K562 (cell line): ENCODE data around the gene CKAP5. TPM values are rescaled to one million over a fixed set of nuclear protein-coding genes. Genes with fewer than 3 reads are reported as not detected.

ENCODE experiments used
- ATAC-seq: fragments of 200-7000 bp; cut with Tn5 transposase; 3 replicates; pipeline ENCODE4 v1.9.1; 2020; ENCODE audit warnings: moderate library complexity
- BruUV-seq: library from RNA; stranded (reverse); fragments of 400-500 nt; replicated peaks from 2 replicates; lab custom pipeline; 2021; lab: Mats Ljungman, UMichigan
- CTCF ChIA-PET: fragments of 300-600 bp; formaldehyde crosslinking; extraction: SDS; loops from one replicate; lab custom pipeline; 2021; ENCODE audit warnings: low intra/inter-chr PET ratio; lab: Yijun Ruan, JAX
- POLR2A ChIA-PET: fragments of 300-600, 350-650 bp; sonication (Branson Sonifier 250); formaldehyde crosslinking; extraction: SDS; loops from one replicate; lab custom pipeline; 2021; ENCODE audit warnings: antibody characterized with exemption, inconsistent platforms; lab: Yijun Ruan, JAX
- DNase-seq, 4 experiments: peaks; one replicate each; pipeline versions ENCODE4 v3.0.0 to v3.0.0-alpha.2; 2011 to 2018; ENCODE audit warnings: low spot score in 3 of 4, mixed read lengths in 3 of 4; ENCODE audit errors: extremely low read depth in 1 of 4
- FAIRE-seq: peaks from 2 replicates; lab custom pipeline; 2011; peaks lifted over from hg19 to GRCh38; lab: Jason Lieb, UNC
- H2AFZ ChIP-seq: 2 replicates; pipeline ENCODE4 v1.6.0; 2011; ENCODE audit warnings: low read depth, low read length, control low read depth, inconsistent platforms
- H3K27ac ChIP-seq: fragments of 200-600 bp; 3 replicates; pipeline ENCODE4 v1.8.0; 2011; ENCODE audit warnings: low read depth, mild to moderate bottlenecking, control low read depth, inconsistent platforms, low read length, moderate library complexity, mixed read lengths; ENCODE audit errors: extremely low read depth
- H3K27me3 ChIP-seq, 2 experiments: fragments of 300-600 bp in 1 of 2; 2 replicates in 1 of 2; 3 replicates in 1 of 2; pipeline versions ENCODE4 v1.6.0 to v1.8.0; 2011; ENCODE audit warnings: inconsistent platforms in 2 of 2, low read length in 2 of 2, mild to moderate bottlenecking in 1 of 2, mixed read lengths in 1 of 2, moderate library complexity in 1 of 2; ENCODE audit not compliant: control insufficient read depth in 2 of 2, insufficient read depth in 2 of 2
- H3K36me3 ChIP-seq: fragments of 300-600 bp; 3 replicates; pipeline ENCODE4 v1.8.0; 2011; ENCODE audit warnings: mild to moderate bottlenecking, low read length, inconsistent platforms; ENCODE audit not compliant: control insufficient read depth, insufficient read depth
- H3K4me1 ChIP-seq, 2 experiments: fragments of 200-600 bp in 1 of 2; replicated peaks in 1 of 2; 2 replicates in 1 of 2; 3 replicates in 1 of 2; pipeline versions ENCODE4 v1.5.1 to v1.8.0; 2011; ENCODE audit warnings: inconsistent platforms in 2 of 2, low read length in 2 of 2, mild to moderate bottlenecking in 1 of 2, mixed read lengths in 1 of 2, moderate library complexity in 1 of 2; ENCODE audit not compliant: control insufficient read depth in 2 of 2, insufficient read depth in 2 of 2
- H3K4me2 ChIP-seq: 2 replicates; pipeline ENCODE4 v1.6.1; 2011; ENCODE audit warnings: low read length, control low read depth, inconsistent platforms, mixed read lengths; ENCODE audit not compliant: insufficient read depth
- H3K4me3 ChIP-seq: fragments of 200-600 bp; sonication (generic), shearing (Covaris generic); 2 replicates; pipeline ENCODE4 v1.5.1; 2016; ENCODE audit warnings: control low read depth, inconsistent platforms
- H3K79me2 ChIP-seq: fragments of 200-600 bp; 3 replicates; pipeline ENCODE4 v1.8.0; 2011; ENCODE audit warnings: low read length, inconsistent platforms; ENCODE audit not compliant: control insufficient read depth, insufficient read depth
- H3K9ac ChIP-seq, 2 experiments: 2 replicates each; pipeline versions ENCODE4 v1.6.0 to v1.6.1; 2011; ENCODE audit warnings: low read depth in 2 of 2, low read length in 2 of 2, control low read depth in 1 of 2, inconsistent platforms in 1 of 2, mild to moderate bottlenecking in 1 of 2, mixed read lengths in 1 of 2; ENCODE audit not compliant: insufficient read depth in 1 of 2
- H3K9me1 ChIP-seq: one replicate; pipeline ENCODE4 v1.6.0; 2011; ENCODE audit warnings: inconsistent platforms, mild to moderate bottlenecking, low read length, moderate library complexity; ENCODE audit not compliant: control insufficient read depth, insufficient read depth
- H3K9me3 ChIP-seq: replicated peaks from 2 replicates; pipeline ENCODE4 v1.5.1; 2011; ENCODE audit warnings: low read depth, low read length, inconsistent platforms; ENCODE audit not compliant: control insufficient read depth, insufficient read depth
- H4K20me1 ChIP-seq: replicated peaks from 2 replicates; pipeline ENCODE4 v1.6.1; 2011; ENCODE audit warnings: low read length, inconsistent platforms, mixed read lengths; ENCODE audit not compliant: control insufficient read depth, insufficient read depth
- CREB1 ChIP-seq, 2 experiments: sonication (generic) in 1 of 2; formaldehyde crosslinking in 1 of 2; IDR thresholded peaks; 2 replicates each; pipeline versions ENCODE4 v1.6.1 to v1.8.0; 2012 to 2022; ENCODE audit warnings: inconsistent platforms in 1 of 2, mild to moderate bottlenecking in 1 of 2, missing genetic modification reagents in 1 of 2, moderate library complexity in 1 of 2
- CSDE1 ChIP-seq, 2 experiments: fragments of 450-650 bp; IDR thresholded peaks; 2 replicates each; pipeline ENCODE4 v1.6.1; 2016; ENCODE audit warnings: mild to moderate bottlenecking in 1 of 2
- GATAD2A ChIP-seq: fragments of 450-650 bp; IDR thresholded peaks from 2 replicates; pipeline ENCODE4 v1.6.1; 2017
- HDAC1 ChIP-seq, 2 experiments: fragments of 450-650 bp; IDR thresholded peaks; 2 replicates each; pipeline ENCODE4 v1.6.1; 2016 to 2017; ENCODE audit warnings: inconsistent platforms in 1 of 2, mild to moderate bottlenecking in 1 of 2, moderate library complexity in 1 of 2
- MTA3 ChIP-seq: fragments of 450-650 bp; formaldehyde crosslinking; IDR thresholded peaks from 2 replicates; pipeline ENCODE4 v1.6.1; 2017; ENCODE audit warnings: mild to moderate bottlenecking, borderline replicate concordance
- NR2C2 ChIP-seq, 2 experiments: fragments of 200-800 bp in 1 of 2; sonication (Bioruptor generic) in 1 of 2; sonication (generic) in 1 of 2; formaldehyde crosslinking in 1 of 2; IDR thresholded peaks; 2 replicates each; pipeline versions ENCODE4 v1.6.1 to v1.8.0; 2016 to 2022; ENCODE audit warnings: mild to moderate bottlenecking in 1 of 2, missing compliant biosample characterization in 1 of 2, missing genetic modification characterization in 1 of 2, missing genetic modification reagents in 1 of 2
- NRF1 ChIP-seq, 2 experiments: fragments of 450-650 bp; IDR thresholded peaks in 1 of 2; conservative IDR thresholded peaks in 1 of 2; 2 replicates each; pipeline ENCODE4 v1.6.1; 2014; ENCODE audit warnings: mild to moderate bottlenecking in 2 of 2
- TAL1 ChIP-seq: fragments of 450-650 bp; IDR thresholded peaks from 2 replicates; pipeline ENCODE4 v1.6.1; 2016; ENCODE audit warnings: mild to moderate bottlenecking
- ZEB2 ChIP-seq: fragments of 450-650 bp; IDR thresholded peaks from 2 replicates; pipeline ENCODE4 v1.6.1; 2016
- WGBS: fragments of 100-300 bp; shearing (Covaris generic); methylation state at CpG from one replicate; pipeline ENCODE4 v1.1.6; 2016; ENCODE audit warnings: low coverage, mixed read lengths; ENCODE audit not compliant: insufficient coverage; ENCODE audit errors: missing lambda C conversion rate; 5-methylcytosine and 5-hydroxymethylcytosine counted together
- in situ Hi-C: fragments of 300-500 bp; cut with MboI; formaldehyde crosslinking; loops from 4 replicates; pipeline ENCODE4 v1.15.0; 2018; ENCODE audit warnings: inconsistent platforms, mixed read lengths
- intact Hi-C: fragments of 100-400 bp; cut with micrococcal nuclease; formaldehyde crosslinking; loops from 2 replicates; pipeline ENCODE4 v1.14.2; 2022
- polyA plus RNA-seq, 8 experiments: library from polyadenylated mRNA; depleted of rRNA in 4 of 8; stranded (reverse) in 5 of 8; unstranded in 3 of 8; fragments of >200 nt; fragmentation: Nextera tagmentation in 2 of 8; fragmentation: Illumina TruSeq in 1 of 8; extraction: Ambion mirVana in 2 of 8; extraction: Trizol in 1 of 8; gene quantifications; 2 replicates each; pipeline versions ENCODE4 v1.2.1 to v1.2.3, GENCODE V29; 2011 to 2014; ENCODE audit warnings: inconsistent platforms in 1 of 8, missing spikeins in 1 of 8
- total RNA-seq, 7 experiments: library from RNA; depleted of rRNA in 6 of 7; stranded (reverse); fragments of >200 nt in 6 of 7; fragmentation: Illumina TruSeq in 2 of 7; extraction: Trizol in 2 of 7; gene quantifications; 2 replicates each; pipeline versions ENCODE4 v1.2.1 to v1.2.3, GENCODE V29; 2011 to 2021; ENCODE audit warnings: low replicate concordance in 1 of 7
- TF ChIP-seq, protein P1 (sequence below), 2 experiments: fragments of 450-650 bp; IDR thresholded peaks; 2 replicates each; pipeline ENCODE4 v1.6.1; 2016
- TF ChIP-seq, protein P2 (sequence below): fragments of 450-650 bp; formaldehyde crosslinking; IDR thresholded peaks from 2 replicates; pipeline ENCODE4 v1.4.0; 2020; ENCODE audit warnings: mild to moderate bottlenecking, moderate library complexity

CKAP5 gene
- total and polyA plus RNA-seq, 9 of the 15 experiments (the other 6 are each of a cell fraction or from before 2014, with no cell fraction given): 60.1 to 239 (median 139) TPM

DNA sequence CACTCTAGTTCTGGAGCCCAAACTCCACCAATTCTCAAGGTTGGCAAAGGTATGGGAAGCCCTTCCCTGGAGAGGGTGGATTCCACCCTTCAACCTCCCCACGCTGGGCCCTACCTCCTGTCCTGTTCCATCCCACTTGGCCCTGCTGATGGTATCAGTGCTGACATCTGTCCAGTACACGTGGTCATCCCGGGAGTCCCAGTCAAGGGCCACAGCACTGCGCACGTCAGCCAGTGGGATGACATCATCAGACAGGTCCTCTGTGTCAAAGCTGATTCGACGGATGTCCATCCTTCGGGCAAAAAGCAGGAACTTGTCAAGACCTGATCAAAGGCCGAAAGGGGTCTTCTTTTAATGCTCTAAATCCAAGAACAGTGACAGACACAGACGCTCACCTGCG lies 40.1 kb upstream of the CKAP5 start (continued):
- TF ChIP-seq, protein P1, sequence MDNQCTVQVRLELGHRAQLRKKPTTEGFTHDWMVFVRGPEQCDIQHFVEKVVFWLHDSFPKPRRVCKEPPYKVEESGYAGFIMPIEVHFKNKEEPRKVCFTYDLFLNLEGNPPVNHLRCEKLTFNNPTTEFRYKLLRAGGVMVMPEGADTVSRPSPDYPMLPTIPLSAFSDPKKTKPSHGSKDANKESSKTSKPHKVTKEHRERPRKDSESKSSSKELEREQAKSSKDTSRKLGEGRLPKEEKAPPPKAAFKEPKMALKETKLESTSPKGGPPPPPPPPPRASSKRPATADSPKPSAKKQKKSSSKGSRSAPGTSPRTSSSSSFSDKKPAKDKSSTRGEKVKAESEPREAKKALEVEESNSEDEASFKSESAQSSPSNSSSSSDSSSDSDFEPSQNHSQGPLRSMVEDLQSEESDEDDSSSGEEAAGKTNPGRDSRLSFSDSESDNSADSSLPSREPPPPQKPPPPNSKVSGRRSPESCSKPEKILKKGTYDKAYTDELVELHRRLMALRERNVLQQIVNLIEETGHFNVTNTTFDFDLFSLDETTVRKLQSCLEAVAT (IDR thresholded peaks at IDR 0.05): no peak
- TF ChIP-seq HDAC1 (IDR thresholded peaks at IDR 0.05) (peak in 1 of 2 experiments; percentile 64; a peak in 1 of 4 replicates), MTA3 (peak; percentile 58; the same call in 1 of the 2 replicates), TAL1 (peak; percentile 10; the same call in 1 of the 2 replicates), NRF1 (conservative IDR thresholded peaks at IDR 0.05 in 1 of 2, IDR thresholded peaks at IDR 0.05 in 1 of 2) (peak; percentile 82 to 86), CSDE1 (IDR thresholded peaks at IDR 0.05) (peak in 1 of 2 experiments; percentile 46; a peak in 1 of 4 replicates)

DNA sequence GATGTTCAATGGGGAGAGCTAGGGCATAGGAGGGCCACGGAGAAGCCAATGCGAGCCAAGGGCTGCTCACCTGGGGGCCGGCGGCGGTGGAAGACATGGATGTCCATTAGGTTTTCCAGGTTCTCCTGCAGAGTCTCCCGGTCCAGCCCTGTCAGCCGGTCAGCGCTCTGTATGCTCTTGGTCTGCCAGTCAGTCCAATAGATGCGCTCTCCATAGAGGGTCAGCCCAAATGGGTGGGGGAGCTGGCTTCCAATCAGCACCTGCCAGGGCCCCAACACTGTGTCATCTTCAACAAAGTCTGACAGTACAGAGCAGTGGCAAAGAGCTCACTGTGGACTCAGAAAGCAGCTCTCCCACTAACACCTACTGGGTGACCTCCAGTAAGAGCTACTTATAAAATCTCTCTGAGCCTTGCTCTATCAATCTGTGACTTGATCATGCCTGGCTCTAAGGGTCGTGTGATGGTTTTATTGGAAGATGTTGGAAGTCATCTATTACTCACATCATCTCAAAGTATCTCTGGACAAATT lies 33.0 kb upstream of the CKAP5 start:
- FAIRE-seq (no peak), ATAC-seq (no peak), DNase-seq (no peak)
- peaks cover 23 to 56% of the 10 kb centered on the region in 2 experiments for H3K27me3 ChIP-seq
- 33% methylated on average over 10 of the region's 10 CpGs for WGBS
- peaks cover 2% of the 10 kb centered on the region; the same call in 1 of the 2 replicates for H4K20me1 ChIP-seq
- intact Hi-C loops: no loop called here
- H3K4me1 ChIP-seq: no peaks in the 10 kb centered on the region; a peak in 1 of 5 replicates
- H3K9ac ChIP-seq: no peak overlapping the region
- H3K79me2 ChIP-seq: no peaks in the 10 kb centered on the region
- no peaks in the 10 kb centered on the region for H3K9me1 ChIP-seq
- H3K9me3 ChIP-seq: no peaks in the 10 kb centered on the region
- H3K4me2 ChIP-seq: no peak overlapping the region
- H3K36me3 ChIP-seq: no peaks in the 10 kb centered on the region
- H2AFZ ChIP-seq: no peak overlapping the region
- BruUV-seq: no TSS peak
- in situ Hi-C loops: no loop called here
- POLR2A ChIA-PET: interaction anchor here (0.6 kb wide), 1 partner anchor 24 kb away, joined by 3 read pairs; no protein-coding TSS in a partner anchor
- no peak overlapping the region for H3K27ac ChIP-seq
- H3K4me3 ChIP-seq: no peak overlapping the region
- CTCF ChIA-PET: no interaction called here
- TF ChIP-seq, protein P2, sequence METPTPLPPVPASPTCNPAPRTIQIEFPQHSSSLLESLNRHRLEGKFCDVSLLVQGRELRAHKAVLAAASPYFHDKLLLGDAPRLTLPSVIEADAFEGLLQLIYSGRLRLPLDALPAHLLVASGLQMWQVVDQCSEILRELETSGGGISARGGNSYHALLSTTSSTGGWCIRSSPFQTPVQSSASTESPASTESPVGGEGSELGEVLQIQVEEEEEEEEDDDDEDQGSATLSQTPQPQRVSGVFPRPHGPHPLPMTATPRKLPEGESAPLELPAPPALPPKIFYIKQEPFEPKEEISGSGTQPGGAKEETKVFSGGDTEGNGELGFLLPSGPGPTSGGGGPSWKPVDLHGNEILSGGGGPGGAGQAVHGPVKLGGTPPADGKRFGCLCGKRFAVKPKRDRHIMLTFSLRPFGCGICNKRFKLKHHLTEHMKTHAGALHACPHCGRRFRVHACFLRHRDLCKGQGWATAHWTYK (CRISPR knock-in tag): no peak
- TF ChIP-seq CREB1 (IDR thresholded peaks at IDR 0.05): no peak
- TF ChIP-seq CREB1 (CRISPR knock-in tag; IDR thresholded peaks at IDR 0.05): no peak
- no peak for TF ChIP-seq ZEB2
- TF ChIP-seq NR2C2 (CRISPR knock-in tag; IDR thresholded peaks at IDR 0.05): no peak
- TF ChIP-seq NR2C2 (tag; IDR thresholded peaks at IDR 0.05): no peak
- no peak for TF ChIP-seq GATAD2A
